ENCODE measurements around the gene TTC29.
"Not testable (repeated sequence)": the region's sequence is repeated elsewhere in the genome, so short reads cannot be mapped to it uniquely, and the experiment has no call there.

TTC29 gene

GRCh38 chr4:146723519-146723918 lies 222.1 kb downstream of the TTC29 start:
- DNase-seq (ENCODE audit: low read depth in 2 of 2, low spot score in 1 of 2), result not testable (repeated sequence)

- DNase-seq (ENCODE audit: low read depth in 2 of 2, low spot score in 1 of 2), result no peak
Observed at GRCh38 chr4:146709956-146710355, 235.7 kb downstream of the TTC29 start.

GRCh38 chr4:146699910-146700309 lies 245.8 kb downstream of the TTC29 start:
- DNase-seq (ENCODE audit: low read depth in 2 of 2, low spot score in 1 of 2), result no peak

GRCh38 chr4:146674829-146675570 lies 270.7 kb downstream of the TTC29 start:
- no peak for DNase-seq (ENCODE audit: low read depth in 2 of 2, low spot score in 1 of 2)

GRCh38 chr4:146663968-146664311 lies 281.7 kb downstream of the TTC29 start:
- not testable (repeated sequence) for DNase-seq (ENCODE audit: low read depth in 2 of 2, low spot score in 1 of 2)

- no peak for DNase-seq (ENCODE audit: low read depth in 2 of 2, low spot score in 1 of 2)
Observed at GRCh38 chr4:146661367-146661766, 284.3 kb downstream of the TTC29 start.

Data from stimulated activated CD8-positive, alpha-beta memory T cell treated with anti-CD3 and anti-CD28 coated beads, Interleukin-4, amount 100 ng/mL, for 1 hour (primary cell).